GM12864 (cell line): Measurements from ENCODE around the gene FANCL.
"Not testable (repeated sequence)": the region's sequence is repeated elsewhere in the genome, so short reads cannot be mapped to it uniquely, and the experiment has no call there.

Experiments used
- DNase-seq: peaks from one replicate; pipeline ENCODE4 v3.0.0-alpha.2; 2011; ENCODE audit warnings: low read depth
- H3K4me3 ChIP-seq: 2 replicates; pipeline ENCODE4 v1.5.1; 2011; ENCODE audit warnings: mild to moderate bottlenecking, low read depth, low read length, control low read depth
- CTCF ChIP-seq: IDR thresholded peaks from 2 replicates; pipeline ENCODE4 v1.5.1; 2011; ENCODE audit warnings: low read depth, mild to moderate bottlenecking, moderate library complexity, low read length, control low read depth, inconsistent platforms; ENCODE audit errors: missing control alignments

The FANCL gene

GRCh38 chr2:58261209-58261608 is 20.1 kb upstream of the FANCL start:
- TF ChIP-seq CTCF: no peak
- DNase-seq: no peak
- no peak overlapping the region for H3K4me3 ChIP-seq

- not testable (repeated sequence) for H3K4me3 ChIP-seq, DNase-seq
Observed at GRCh38 chr2:58258456-58258855, 17.3 kb upstream of the FANCL start.

GRCh38 chr2:58251331-58252201 is 10.4 kb upstream of the FANCL start:
- not testable (repeated sequence) for DNase-seq, H3K4me3 ChIP-seq

- no peak for TF ChIP-seq CTCF
- peak overlapping the region; percentile 94 for H3K4me3 ChIP-seq
- no peak for DNase-seq
Observed at GRCh38 chr2:58241546-58241864, 380 bp upstream of the FANCL start.

- no peak for DNase-seq
- no peak for TF ChIP-seq CTCF
- H3K4me3 ChIP-seq: peak overlapping the region; percentile 3; the same call in 1 of the 2 replicates
Observed at GRCh38 chr2:58239243-58239925, 1.7 kb downstream of the FANCL start.

- H3K4me3 ChIP-seq: no peak overlapping the region
- TF ChIP-seq CTCF: no peak
Observed at GRCh38 chr2:58237741-58238140, 3.4 kb downstream of the FANCL start.

GRCh38 chr2:58235984-58236383 is 5.1 kb downstream of the FANCL start:
- TF ChIP-seq CTCF: no peak
- H3K4me3 ChIP-seq: no peak overlapping the region
- no peak for DNase-seq

More at GRCh38 chr2:58237741-58238140, 3.4 kb downstream of the FANCL start:
- no peak for DNase-seq

GRCh38 chr2:58235170-58235569 is 6.0 kb downstream of the FANCL start:
- no peak for TF ChIP-seq CTCF
- H3K4me3 ChIP-seq: no peak overlapping the region
- DNase-seq: no peak
